Transverse colon (tissue), 3 donors: ENCODE results near the gene NUP62.

Experiments used
- CTCF ChIP-seq, 5 experiments: fragments of 200-600 bp in 3 of 5; fragments of 450-650 bp in 2 of 5; sonication (generic) in 3 of 5; IDR thresholded peaks; 1 replicate in 2 of 5; 2 replicates in 3 of 5; pipeline ENCODE4 v1.5.1; 2016 to 2017; ENCODE audit warnings: antibody characterized with exemption in 5 of 5, inconsistent platforms in 3 of 5, mild to moderate bottlenecking in 2 of 5, moderate library complexity in 1 of 5
- POLR2A ChIP-seq: fragments of 450-650 bp; IDR thresholded peaks from one replicate; pipeline ENCODE4 v1.6.1; 2016; ENCODE audit warnings: antibody characterized with exemption, mild to moderate bottlenecking, moderate library complexity

- TF ChIP-seq CTCF (IDR thresholded peaks at IDR 0.05): no peak
- no peak for TF ChIP-seq POLR2A
Measured at GRCh38 chr19:49862391-49863253, 66.7 kb downstream of the NUP62 start.
